GM23338 (cell line): ENCODE data around the gene STXBP5L. TPM values are rescaled to one million over a fixed set of nuclear protein-coding genes. Genes with fewer than 3 reads are reported as not detected.

Experiments
- ATAC-seq: fragments of 200-7000 bp; cut with Tn5 transposase; 3 replicates; pipeline ENCODE4 v1.9.1; 2020
- DNase-seq: peaks from one replicate; pipeline ENCODE4 v3.0.0-alpha.2; 2015; ENCODE audit warnings: low spot score
- H2AFZ ChIP-seq: fragments of 200-600 bp; sonication (generic); 2 replicates; pipeline ENCODE4 v1.8.0; 2016; ENCODE audit warnings: antibody characterized with exemption, mild to moderate bottlenecking, moderate library complexity
- H3F3A ChIP-seq: fragments of 200-600 bp; sonication (generic); replicated peaks from 2 replicates; pipeline ENCODE4 v1.8.0; 2017; ENCODE audit warnings: antibody characterized with exemption, mixed run types, low read depth
- H3K27ac ChIP-seq: fragments of 200-600 bp; sonication (generic); 2 replicates; pipeline ENCODE4 v1.6.1; 2016; ENCODE audit warnings: low read depth
- H3K27me3 ChIP-seq: fragments of 200-600 bp; sonication (generic); 2 replicates; pipeline ENCODE4 v1.8.0; 2016; ENCODE audit warnings: mild to moderate bottlenecking, mixed run types, moderate library complexity; ENCODE audit not compliant: insufficient read depth
- H3K36me3 ChIP-seq: fragments of 200-600 bp; sonication (generic); 2 replicates; pipeline ENCODE4 v1.8.0; 2016; ENCODE audit warnings: mild to moderate bottlenecking; ENCODE audit not compliant: insufficient read depth
- H3K4me1 ChIP-seq: fragments of 200-600 bp; sonication (generic); 2 replicates; pipeline ENCODE4 v1.8.0; 2016; ENCODE audit warnings: mild to moderate bottlenecking, moderate library complexity; ENCODE audit not compliant: insufficient read depth
- H3K4me2 ChIP-seq: fragments of 200-600 bp; sonication (generic); 2 replicates; pipeline ENCODE4 v1.7.1; 2017; ENCODE audit warnings: mixed run types
- H3K4me3 ChIP-seq: fragments of 200-600 bp; sonication (generic); 2 replicates; pipeline ENCODE4 v1.6.1; 2016; ENCODE audit warnings: mixed run types
- H3K79me2 ChIP-seq: fragments of 200-600 bp; sonication (generic); replicated peaks from 2 replicates; pipeline ENCODE4 v1.8.0; 2017; ENCODE audit warnings: mild to moderate bottlenecking; ENCODE audit not compliant: insufficient read depth
- H3K9me2 ChIP-seq: fragments of 200-600 bp; sonication (generic); 2 replicates; pipeline ENCODE4 v1.8.0; 2017; ENCODE audit not compliant: insufficient read depth
- H4K20me1 ChIP-seq: fragments of 200-600 bp; sonication (generic); replicated peaks from 2 replicates; pipeline ENCODE4 v1.8.0; 2017; ENCODE audit warnings: mild to moderate bottlenecking; ENCODE audit not compliant: insufficient read depth
- H3K27ac Mint-ChIP-seq: 2 replicates; pipeline ENCODE4 v1.8.0; 2020; ENCODE audit warnings: inconsistent platforms, mild to moderate bottlenecking, moderate library complexity, mixed read lengths
- H3K27me3 Mint-ChIP-seq: 3 replicates; pipeline ENCODE4 v1.8.0; 2022; ENCODE audit warnings: low read depth, mild to moderate bottlenecking, moderate library complexity, mixed read lengths, inconsistent platforms; ENCODE audit not compliant: insufficient read depth, poor library complexity
- H3K36me3 Mint-ChIP-seq: 3 replicates; pipeline ENCODE4 v1.8.0; 2021; ENCODE audit warnings: low read depth, mild to moderate bottlenecking, inconsistent platforms, moderate library complexity, mixed read lengths
- H3K4me1 Mint-ChIP-seq: 3 replicates; pipeline ENCODE4 v1.8.0; 2020; ENCODE audit warnings: mild to moderate bottlenecking, inconsistent platforms, mixed read lengths
- H3K4me3 Mint-ChIP-seq: 3 replicates; pipeline ENCODE4 v1.8.0; 2021; ENCODE audit warnings: moderate library complexity, mild to moderate bottlenecking, inconsistent platforms, mixed read lengths
- H3K9me3 Mint-ChIP-seq: 3 replicates; pipeline ENCODE4 v1.8.0; 2020; ENCODE audit warnings: moderate library complexity, mild to moderate bottlenecking, inconsistent platforms, mixed read lengths
- EZH2 ChIP-seq: fragments of 200-600 bp; sonication (generic); IDR thresholded peaks from one replicate; pipeline ENCODE4 v1.8.0; 2017; ENCODE audit warnings: antibody characterized with exemption, mild to moderate bottlenecking, low read depth; ENCODE audit not compliant: unreplicated experiment
- EZH2phosphoT487 ChIP-seq: fragments of 200-600 bp; sonication (generic); IDR thresholded peaks from one replicate; pipeline ENCODE4 v1.8.1; 2018; ENCODE audit warnings: antibody characterized with exemption; ENCODE audit not compliant: unreplicated experiment
- NANOG ChIP-seq: IDR thresholded peaks from 2 replicates; pipeline ENCODE4 v1.6.1; 2016; ENCODE audit warnings: antibody characterized with exemption, borderline replicate concordance
- POLR2AphosphoS5 ChIP-seq: IDR thresholded peaks from 2 replicates; pipeline ENCODE4 v1.6.1; 2016; ENCODE audit warnings: antibody characterized with exemption, low read depth
- STAT1 ChIP-seq: IDR thresholded peaks from one replicate; pipeline ENCODE4 v1.6.1; 2016; ENCODE audit warnings: antibody characterized with exemption; ENCODE audit not compliant: unreplicated experiment
- ZNF114 ChIP-seq: fragments of 250-450 bp; sonication (Bioruptor Pico); IDR thresholded peaks from 2 replicates; pipeline ENCODE4 v1.5.0; 2020; ENCODE audit warnings: mild to moderate bottlenecking, moderate library complexity
- polyA plus RNA-seq: library from polyadenylated mRNA; unstranded; fragments of >200 nt; fragmentation: Nextera tagmentation; extraction: Ambion mirVana; gene quantifications from 2 replicates; pipeline ENCODE4 v1.2.1, GENCODE V29; 2016
- total RNA-seq: library from RNA; depleted of rRNA; stranded (reverse); fragments of >200 nt; shearing (Covaris generic); gene quantifications from 2 replicates; pipeline ENCODE4 v1.2.3, GENCODE V29; 2014
- TF ChIP-seq, protein P1 (sequence below): IDR thresholded peaks from one replicate; pipeline ENCODE4 v1.6.1; 2018; ENCODE audit warnings: antibody characterized with exemption; ENCODE audit not compliant: unreplicated experiment
- TF ChIP-seq, protein P2 (sequence below), 2 experiments: fragments of 200-600 bp in 1 of 2; sonication (generic) in 1 of 2; conservative IDR thresholded peaks; 2 replicates each; pipeline versions ENCODE4 v1.5.1 to v1.6.1; 2016 to 2017; ENCODE audit warnings: antibody characterized with exemption in 2 of 2, low read depth in 2 of 2, mild to moderate bottlenecking in 2 of 2, moderate library complexity in 1 of 2
- TF ChIP-seq, protein P3 (sequence below): IDR thresholded peaks from 2 replicates; pipeline ENCODE4 v1.6.1; 2016; ENCODE audit warnings: antibody characterized with exemption
- TF ChIP-seq, protein P4 (sequence below): fragments of 250-450 bp; sonication (Bioruptor Pico); IDR thresholded peaks from 2 replicates; pipeline ENCODE4 v1.5.0; 2020; ENCODE audit warnings: mild to moderate bottlenecking, moderate library complexity

STXBP5L gene
- total and polyA plus RNA-seq, 2 experiments from 2014 or later: 4.2 to 6.0 TPM

DNA sequence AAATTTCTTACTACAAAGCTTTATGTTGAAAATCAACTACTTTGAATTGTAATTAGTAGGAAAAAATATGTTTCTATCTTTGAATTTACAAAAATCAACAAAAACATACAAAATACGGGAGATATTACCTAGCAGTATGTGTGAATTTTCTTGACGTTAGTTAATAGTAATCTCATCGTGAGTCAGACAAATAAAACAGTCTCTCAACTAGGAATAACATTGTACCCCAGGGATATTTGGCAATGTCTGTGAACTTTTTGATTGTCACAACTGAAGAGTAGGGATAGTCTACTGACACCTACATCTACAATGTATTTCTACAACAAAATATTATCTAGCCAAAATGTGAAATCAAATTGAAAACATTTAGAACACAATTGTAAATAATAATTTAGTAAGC is 387.4 kb downstream of the STXBP5L start:
- Mint-ChIP-seq H3K4me3 (no peak overlapping the region), H3K36me3 (0 out of 3 replicates have a peak, but pooled peaks cover 3% of the 10 kb centered on the region), H3K27ac (no peak overlapping the region), H3K9me3 (no peaks in the 10 kb centered on the region), H3K4me1 (no peaks in the 10 kb centered on the region), H3K27me3 (no peaks in the 10 kb centered on the region)
- no peaks in the 10 kb centered on the region for H4K20me1 ChIP-seq
- no peak overlapping the region for H3K27ac ChIP-seq
- no peaks in the 10 kb centered on the region for H3K9me2 ChIP-seq
- ATAC-seq (no peak), DNase-seq (no peak)
- H3K27me3 ChIP-seq: no peaks in the 10 kb centered on the region
- no peaks in the 10 kb centered on the region for H3K4me1 ChIP-seq
- no peaks in the 10 kb centered on the region for H3K79me2 ChIP-seq
- no peak overlapping the region for H3K4me3 ChIP-seq
- H2AFZ ChIP-seq: no peak overlapping the region
- H3K4me2 ChIP-seq: no peak overlapping the region
- no peaks in the 10 kb centered on the region for H3F3A ChIP-seq
- TF ChIP-seq EZH2phosphoT487 (no peak), POLR2AphosphoS5 (no peak), EZH2 (no peak), ZNF114 (CRISPR knock-in tag) (no peak), STAT1 (no peak), NANOG (no peak)
- TF ChIP-seq, protein P1, sequence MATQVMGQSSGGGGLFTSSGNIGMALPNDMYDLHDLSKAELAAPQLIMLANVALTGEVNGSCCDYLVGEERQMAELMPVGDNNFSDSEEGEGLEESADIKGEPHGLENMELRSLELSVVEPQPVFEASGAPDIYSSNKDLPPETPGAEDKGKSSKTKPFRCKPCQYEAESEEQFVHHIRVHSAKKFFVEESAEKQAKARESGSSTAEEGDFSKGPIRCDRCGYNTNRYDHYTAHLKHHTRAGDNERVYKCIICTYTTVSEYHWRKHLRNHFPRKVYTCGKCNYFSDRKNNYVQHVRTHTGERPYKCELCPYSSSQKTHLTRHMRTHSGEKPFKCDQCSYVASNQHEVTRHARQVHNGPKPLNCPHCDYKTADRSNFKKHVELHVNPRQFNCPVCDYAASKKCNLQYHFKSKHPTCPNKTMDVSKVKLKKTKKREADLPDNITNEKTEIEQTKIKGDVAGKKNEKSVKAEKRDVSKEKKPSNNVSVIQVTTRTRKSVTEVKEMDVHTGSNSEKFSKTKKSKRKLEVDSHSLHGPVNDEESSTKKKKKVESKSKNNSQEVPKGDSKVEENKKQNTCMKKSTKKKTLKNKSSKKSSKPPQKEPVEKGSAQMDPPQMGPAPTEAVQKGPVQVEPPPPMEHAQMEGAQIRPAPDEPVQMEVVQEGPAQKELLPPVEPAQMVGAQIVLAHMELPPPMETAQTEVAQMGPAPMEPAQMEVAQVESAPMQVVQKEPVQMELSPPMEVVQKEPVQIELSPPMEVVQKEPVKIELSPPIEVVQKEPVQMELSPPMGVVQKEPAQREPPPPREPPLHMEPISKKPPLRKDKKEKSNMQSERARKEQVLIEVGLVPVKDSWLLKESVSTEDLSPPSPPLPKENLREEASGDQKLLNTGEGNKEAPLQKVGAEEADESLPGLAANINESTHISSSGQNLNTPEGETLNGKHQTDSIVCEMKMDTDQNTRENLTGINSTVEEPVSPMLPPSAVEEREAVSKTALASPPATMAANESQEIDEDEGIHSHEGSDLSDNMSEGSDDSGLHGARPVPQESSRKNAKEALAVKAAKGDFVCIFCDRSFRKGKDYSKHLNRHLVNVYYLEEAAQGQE: no peak
- TF ChIP-seq, protein P2, sequence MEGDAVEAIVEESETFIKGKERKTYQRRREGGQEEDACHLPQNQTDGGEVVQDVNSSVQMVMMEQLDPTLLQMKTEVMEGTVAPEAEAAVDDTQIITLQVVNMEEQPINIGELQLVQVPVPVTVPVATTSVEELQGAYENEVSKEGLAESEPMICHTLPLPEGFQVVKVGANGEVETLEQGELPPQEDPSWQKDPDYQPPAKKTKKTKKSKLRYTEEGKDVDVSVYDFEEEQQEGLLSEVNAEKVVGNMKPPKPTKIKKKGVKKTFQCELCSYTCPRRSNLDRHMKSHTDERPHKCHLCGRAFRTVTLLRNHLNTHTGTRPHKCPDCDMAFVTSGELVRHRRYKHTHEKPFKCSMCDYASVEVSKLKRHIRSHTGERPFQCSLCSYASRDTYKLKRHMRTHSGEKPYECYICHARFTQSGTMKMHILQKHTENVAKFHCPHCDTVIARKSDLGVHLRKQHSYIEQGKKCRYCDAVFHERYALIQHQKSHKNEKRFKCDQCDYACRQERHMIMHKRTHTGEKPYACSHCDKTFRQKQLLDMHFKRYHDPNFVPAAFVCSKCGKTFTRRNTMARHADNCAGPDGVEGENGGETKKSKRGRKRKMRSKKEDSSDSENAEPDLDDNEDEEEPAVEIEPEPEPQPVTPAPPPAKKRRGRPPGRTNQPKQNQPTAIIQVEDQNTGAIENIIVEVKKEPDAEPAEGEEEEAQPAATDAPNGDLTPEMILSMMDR (conservative IDR thresholded peaks at IDR 0.05; ENCODE audit: low read depth in 2 of 2): no peak
- TF ChIP-seq, protein P3, sequence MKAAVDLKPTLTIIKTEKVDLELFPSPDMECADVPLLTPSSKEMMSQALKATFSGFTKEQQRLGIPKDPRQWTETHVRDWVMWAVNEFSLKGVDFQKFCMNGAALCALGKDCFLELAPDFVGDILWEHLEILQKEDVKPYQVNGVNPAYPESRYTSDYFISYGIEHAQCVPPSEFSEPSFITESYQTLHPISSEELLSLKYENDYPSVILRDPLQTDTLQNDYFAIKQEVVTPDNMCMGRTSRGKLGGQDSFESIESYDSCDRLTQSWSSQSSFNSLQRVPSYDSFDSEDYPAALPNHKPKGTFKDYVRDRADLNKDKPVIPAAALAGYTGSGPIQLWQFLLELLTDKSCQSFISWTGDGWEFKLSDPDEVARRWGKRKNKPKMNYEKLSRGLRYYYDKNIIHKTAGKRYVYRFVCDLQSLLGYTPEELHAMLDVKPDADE: no peak
- TF ChIP-seq, protein P4, sequence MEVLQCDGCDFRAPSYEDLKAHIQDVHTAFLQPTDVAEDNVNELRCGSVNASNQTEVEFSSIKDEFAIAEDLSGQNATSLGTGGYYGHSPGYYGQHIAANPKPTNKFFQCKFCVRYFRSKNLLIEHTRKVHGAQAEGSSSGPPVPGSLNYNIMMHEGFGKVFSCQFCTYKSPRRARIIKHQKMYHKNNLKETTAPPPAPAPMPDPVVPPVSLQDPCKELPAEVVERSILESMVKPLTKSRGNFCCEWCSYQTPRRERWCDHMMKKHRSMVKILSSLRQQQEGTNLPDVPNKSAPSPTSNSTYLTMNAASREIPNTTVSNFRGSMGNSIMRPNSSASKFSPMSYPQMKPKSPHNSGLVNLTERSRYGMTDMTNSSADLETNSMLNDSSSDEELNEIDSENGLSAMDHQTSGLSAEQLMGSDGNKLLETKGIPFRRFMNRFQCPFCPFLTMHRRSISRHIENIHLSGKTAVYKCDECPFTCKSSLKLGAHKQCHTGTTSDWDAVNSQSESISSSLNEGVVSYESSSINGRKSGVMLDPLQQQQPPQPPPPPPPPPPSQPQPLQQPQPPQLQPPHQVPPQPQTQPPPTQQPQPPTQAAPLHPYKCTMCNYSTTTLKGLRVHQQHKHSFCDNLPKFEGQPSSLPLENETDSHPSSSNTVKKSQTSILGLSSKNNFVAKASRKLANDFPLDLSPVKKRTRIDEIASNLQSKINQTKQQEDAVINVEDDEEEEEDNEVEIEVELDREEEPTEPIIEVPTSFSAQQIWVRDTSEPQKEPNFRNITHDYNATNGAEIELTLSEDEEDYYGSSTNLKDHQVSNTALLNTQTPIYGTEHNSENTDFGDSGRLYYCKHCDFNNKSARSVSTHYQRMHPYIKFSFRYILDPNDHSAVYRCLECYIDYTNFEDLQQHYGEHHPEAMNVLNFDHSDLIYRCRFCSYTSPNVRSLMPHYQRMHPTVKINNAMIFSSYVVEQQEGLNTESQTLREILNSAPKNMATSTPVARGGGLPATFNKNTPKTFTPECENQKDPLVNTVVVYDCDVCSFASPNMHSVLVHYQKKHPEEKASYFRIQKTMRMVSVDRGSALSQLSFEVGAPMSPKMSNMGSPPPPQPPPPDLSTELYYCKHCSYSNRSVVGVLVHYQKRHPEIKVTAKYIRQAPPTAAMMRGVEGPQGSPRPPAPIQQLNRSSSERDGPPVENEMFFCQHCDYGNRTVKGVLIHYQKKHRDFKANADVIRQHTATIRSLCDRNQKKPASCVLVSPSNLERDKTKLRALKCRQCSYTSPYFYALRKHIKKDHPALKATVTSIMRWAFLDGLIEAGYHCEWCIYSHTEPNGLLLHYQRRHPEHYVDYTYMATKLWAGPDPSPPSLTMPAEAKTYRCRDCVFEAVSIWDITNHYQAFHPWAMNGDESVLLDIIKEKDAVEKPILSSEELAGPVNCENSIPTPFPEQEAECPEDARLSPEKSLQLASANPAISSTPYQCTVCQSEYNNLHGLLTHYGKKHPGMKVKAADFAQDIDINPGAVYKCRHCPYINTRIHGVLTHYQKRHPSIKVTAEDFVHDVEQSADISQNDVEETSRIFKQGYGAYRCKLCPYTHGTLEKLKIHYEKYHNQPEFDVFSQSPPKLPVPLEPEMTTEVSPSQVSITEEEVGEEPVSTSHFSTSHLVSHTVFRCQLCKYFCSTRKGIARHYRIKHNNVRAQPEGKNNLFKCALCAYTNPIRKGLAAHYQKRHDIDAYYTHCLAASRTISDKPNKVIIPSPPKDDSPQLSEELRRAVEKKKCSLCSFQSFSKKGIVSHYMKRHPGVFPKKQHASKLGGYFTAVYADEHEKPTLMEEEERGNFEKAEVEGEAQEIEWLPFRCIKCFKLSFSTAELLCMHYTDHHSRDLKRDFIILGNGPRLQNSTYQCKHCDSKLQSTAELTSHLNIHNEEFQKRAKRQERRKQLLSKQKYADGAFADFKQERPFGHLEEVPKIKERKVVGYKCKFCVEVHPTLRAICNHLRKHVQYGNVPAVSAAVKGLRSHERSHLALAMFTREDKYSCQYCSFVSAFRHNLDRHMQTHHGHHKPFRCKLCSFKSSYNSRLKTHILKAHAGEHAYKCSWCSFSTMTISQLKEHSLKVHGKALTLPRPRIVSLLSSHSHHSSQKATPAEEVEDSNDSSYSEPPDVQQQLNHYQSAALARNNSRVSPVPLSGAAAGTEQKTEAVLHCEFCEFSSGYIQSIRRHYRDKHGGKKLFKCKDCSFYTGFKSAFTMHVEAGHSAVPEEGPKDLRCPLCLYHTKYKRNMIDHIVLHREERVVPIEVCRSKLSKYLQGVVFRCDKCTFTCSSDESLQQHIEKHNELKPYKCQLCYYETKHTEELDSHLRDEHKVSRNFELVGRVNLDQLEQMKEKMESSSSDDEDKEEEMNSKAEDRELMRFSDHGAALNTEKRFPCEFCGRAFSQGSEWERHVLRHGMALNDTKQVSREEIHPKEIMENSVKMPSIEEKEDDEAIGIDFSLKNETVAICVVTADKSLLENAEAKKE (CRISPR knock-in tag): no peak
- no peaks in the 10 kb centered on the region for H3K36me3 ChIP-seq
